Activated T-cell treated with anti-CD3 and anti-CD28 coated beads for 24 hours (primary cell): Measurements from ENCODE around the gene SGCE.
"Not testable (repeated sequence)": the region's sequence is repeated elsewhere in the genome, so short reads cannot be mapped to it uniquely, and the experiment has no call there.

Experiments
- DNase-seq: peaks from one replicate; pipeline ENCODE4 v3.0.0-alpha.2; 2020; ENCODE audit warnings: low read depth

Gene SGCE

GRCh38 chr7:94655848-94656657 is at the start of gene SGCE:
Gene SGCE, minus strand, starts transcription at chr7:94656133. Its CDS starts 35 bp downstream, at chr7:94656098.
- DNase-seq, result peak; percentile 30

- not testable (repeated sequence) for DNase-seq
Measured at GRCh38 chr7:94705155-94706021, 49.5 kb upstream of the SGCE start.

GRCh38 chr7:94701555-94701973 is 45.6 kb upstream of the SGCE start:
- DNase-seq, result no peak

GRCh38 chr7:94700926-94701554 is 45.1 kb upstream of the SGCE start:
- no peak for DNase-seq

- no peak for DNase-seq
Measured at GRCh38 chr7:94698275-94698674, 42.3 kb upstream of the SGCE start.

GRCh38 chr7:94697035-94697974 is 41.4 kb upstream of the SGCE start:
- DNase-seq, result no peak

- no peak for DNase-seq
Measured at GRCh38 chr7:94687810-94688209, 31.9 kb upstream of the SGCE start.

- no peak for DNase-seq
Measured at GRCh38 chr7:94687076-94687475, 31.1 kb upstream of the SGCE start.

GRCh38 chr7:94683066-94683465 is 27.1 kb upstream of the SGCE start:
- DNase-seq, result no peak

GRCh38 chr7:94679358-94679757 is 23.4 kb upstream of the SGCE start:
- DNase-seq, result no peak

- DNase-seq, result no peak
Measured at GRCh38 chr7:94676431-94676830, 20.5 kb upstream of the SGCE start.

GRCh38 chr7:94675356-94675755 is 19.4 kb upstream of the SGCE start:
- DNase-seq, result no peak

GRCh38 chr7:94671444-94672235 is 15.7 kb upstream of the SGCE start:
- DNase-seq, result no peak

GRCh38 chr7:94669773-94670495 is 14.0 kb upstream of the SGCE start:
- DNase-seq, result no peak

GRCh38 chr7:94666879-94667587 is 11.1 kb upstream of the SGCE start:
- DNase-seq, result no peak

GRCh38 chr7:94665426-94665825 is 9.5 kb upstream of the SGCE start:
- DNase-seq, result no peak

- DNase-seq, result no peak
Measured at GRCh38 chr7:94664023-94664422, 8.1 kb upstream of the SGCE start.

- DNase-seq, result no peak
Measured at GRCh38 chr7:94662548-94662947, 6.6 kb upstream of the SGCE start.

- no peak for DNase-seq
Measured at GRCh38 chr7:94660006-94660405, 4.1 kb upstream of the SGCE start.
